Activated naive CD8-positive, alpha-beta T cell treated with anti-CD3 and anti-CD28 coated beads, Interleukin-2, amount 50 U/mL, for 16 hours (primary cell): ENCODE results near the gene PCYT1B.

Experiments used
- DNase-seq: peaks from one replicate; pipeline ENCODE4 v3.0.0-alpha.2; 2020; ENCODE audit warnings: low read depth, low spot score

Gene PCYT1B

GRCh38 chrX:24526616-24527015 lies 120.5 kb downstream of the PCYT1B start:
- DNase-seq, result no peak

- DNase-seq, result no peak
Measured at GRCh38 chrX:24525455-24525854, 121.7 kb downstream of the PCYT1B start.

- no peak for DNase-seq
Measured at GRCh38 chrX:24520472-24520871, 126.7 kb downstream of the PCYT1B start.

GRCh38 chrX:24515447-24515846 lies 131.7 kb downstream of the PCYT1B start:
- DNase-seq, result no peak

- DNase-seq, result no peak
Measured at GRCh38 chrX:24513416-24513815, 133.7 kb downstream of the PCYT1B start.

GRCh38 chrX:24508375-24508774 lies 138.8 kb downstream of the PCYT1B start:
- no peak for DNase-seq
